Activated naive CD4-positive, alpha-beta T cell treated with Interleukin-2 at 50 U/mL for 16 hours (primary cell): Measurements from ENCODE around the gene ALOX12.
A peak's percentile ranks its signal among the peaks of the same experiment; 100 is the strongest.
"Not testable (repeated sequence)": the region's sequence is repeated elsewhere in the genome, so short reads cannot be mapped to it uniquely, and the experiment has no call there.

Source experiments
- DNase-seq: peaks from one replicate; pipeline ENCODE4 v3.0.0-alpha.2; 2020

Gene ALOX12

GRCh38 chr17:6995500-6996255 is at the start of gene ALOX12:
Gene ALOX12 (plus strand): TSS chr17:6996049. CDS start chr17:6996118, 69 bp downstream.
- DNase-seq, result no peak

GRCh38 chr17:6947745-6948144 is 48.1 kb upstream of the ALOX12 start:
- no peak for DNase-seq

GRCh38 chr17:6948562-6948961 is 47.3 kb upstream of the ALOX12 start:
- no peak for DNase-seq

- DNase-seq, result no peak
Observed at GRCh38 chr17:6948976-6949375, 46.9 kb upstream of the ALOX12 start.

GRCh38 chr17:6950938-6951337 is 44.9 kb upstream of the ALOX12 start:
- DNase-seq, result not testable (repeated sequence)

- DNase-seq, result no peak
Observed at GRCh38 chr17:6953689-6954088, 42.2 kb upstream of the ALOX12 start.

- no peak for DNase-seq
Observed at GRCh38 chr17:6959700-6960099, 36.1 kb upstream of the ALOX12 start.

GRCh38 chr17:6969323-6969726 is 26.5 kb upstream of the ALOX12 start:
- no peak for DNase-seq

- DNase-seq, result no peak
Observed at GRCh38 chr17:6970992-6971391, 24.9 kb upstream of the ALOX12 start.

GRCh38 chr17:6979440-6979839 is 16.4 kb upstream of the ALOX12 start:
- not testable (repeated sequence) for DNase-seq

- no peak for DNase-seq
Observed at GRCh38 chr17:6981426-6981825, 14.4 kb upstream of the ALOX12 start.

GRCh38 chr17:6985266-6985665 is 10.6 kb upstream of the ALOX12 start:
- DNase-seq, result no peak

- no peak for DNase-seq
Observed at GRCh38 chr17:6986676-6987075, 9.2 kb upstream of the ALOX12 start.

- no peak for DNase-seq
Observed at GRCh38 chr17:6989779-6990178, 6.1 kb upstream of the ALOX12 start.

GRCh38 chr17:6993613-6994056 is 2.2 kb upstream of the ALOX12 start:
- not testable (repeated sequence) for DNase-seq

- no peak for DNase-seq
Observed at GRCh38 chr17:6994118-6994598, 1.7 kb upstream of the ALOX12 start.

GRCh38 chr17:6994666-6995256 is 1.1 kb upstream of the ALOX12 start:
- DNase-seq, result no peak

GRCh38 chr17:6996256-6997011 is 585 bp downstream of the ALOX12 start:
- no peak for DNase-seq

GRCh38 chr17:6997171-6997570 is 1.3 kb downstream of the ALOX12 start:
- DNase-seq, result no peak

GRCh38 chr17:6998855-6999508 is 3.1 kb downstream of the ALOX12 start:
- DNase-seq, result no peak

GRCh38 chr17:7001318-7001961 is 5.6 kb downstream of the ALOX12 start:
- DNase-seq, result peak; percentile 61

- no peak for DNase-seq
Observed at GRCh38 chr17:7002288-7003047, 6.6 kb downstream of the ALOX12 start.
